GM12892 (cell line): Measurements from ENCODE around the gene MKNK2.

ENCODE experiments used
- POLR2A ChIP-seq: IDR thresholded peaks from 2 replicates; pipeline ENCODE4 v1.6.1; 2011; ENCODE audit warnings: low read depth, low read length, control low read depth
- POLR2AphosphoS5 ChIP-seq: IDR thresholded peaks from 2 replicates; pipeline ENCODE4 v1.6.1; 2011; ENCODE audit warnings: low read depth, low read length, control low read depth

GRCh38 chr19:2018752-2019151 lies 32.3 kb downstream of the MKNK2 start:
- TF ChIP-seq POLR2AphosphoS5 (no peak), POLR2A (no peak)
